A673 (cell line): ENCODE measurements around the gene PROSER3.

Experiments
- EZH2 ChIP-seq: fragments of 200-600 bp; sonication (generic); IDR thresholded peaks from 2 replicates; pipeline ENCODE4 v1.6.1; 2017; ENCODE audit warnings: borderline replicate concordance, low read depth, mild to moderate bottlenecking, mixed read lengths, antibody characterized with exemption, low read length; ENCODE audit not compliant: poor library complexity, severe bottlenecking
- TF ChIP-seq, protein P1 (sequence below): fragments of 300-800, 200-600 bp; sonication (generic); conservative IDR thresholded peaks from 2 replicates; pipeline ENCODE4 v1.5.1; 2017; ENCODE audit warnings: low read depth, mild to moderate bottlenecking, antibody characterized with exemption, low read length, moderate library complexity, mixed read lengths

DNA sequence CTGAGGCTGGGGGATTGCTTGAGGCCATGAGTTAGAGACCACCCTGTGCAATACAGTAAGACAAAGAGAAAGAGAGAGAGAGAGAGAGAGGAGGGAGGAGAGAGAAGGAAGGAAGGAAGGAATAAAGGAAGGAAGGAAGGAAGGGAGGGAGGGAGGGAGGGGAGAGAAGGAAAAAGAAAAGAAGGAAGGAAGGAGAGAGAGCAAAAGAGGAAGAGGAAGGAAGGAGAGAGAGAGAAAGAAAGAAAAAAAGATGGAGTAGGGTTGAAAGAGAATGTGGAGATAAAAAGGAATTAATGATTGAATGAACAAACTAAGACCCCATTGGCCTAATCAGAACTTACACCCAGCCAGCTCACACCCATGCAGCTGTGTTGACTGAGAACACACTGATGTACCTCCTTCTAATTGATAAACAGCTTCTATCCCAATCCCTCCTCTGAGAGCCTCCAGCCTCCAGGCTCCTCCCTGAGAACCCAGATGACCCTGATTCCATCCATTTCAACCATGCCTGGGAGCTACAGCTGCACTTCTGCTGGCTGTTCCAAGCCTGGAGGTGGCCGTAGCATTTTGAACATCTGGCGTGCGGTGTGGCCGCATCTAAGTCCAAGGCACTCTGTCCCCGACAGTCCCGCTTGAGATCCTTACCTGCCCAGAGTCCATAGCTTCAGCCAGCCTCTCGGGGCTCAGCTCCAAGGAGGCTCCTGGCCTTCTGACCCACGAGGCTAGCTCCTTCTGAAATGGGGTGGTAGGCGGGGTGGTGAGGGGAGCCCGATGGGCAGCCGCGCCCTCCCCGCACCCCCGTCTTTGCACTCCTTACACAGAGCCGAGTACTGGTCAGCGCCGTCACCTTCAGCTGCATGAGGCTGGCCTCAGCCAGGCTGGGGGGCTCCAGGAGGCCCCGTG lies 53.6 kb downstream of the PROSER3 start:
- TF ChIP-seq, protein P1, sequence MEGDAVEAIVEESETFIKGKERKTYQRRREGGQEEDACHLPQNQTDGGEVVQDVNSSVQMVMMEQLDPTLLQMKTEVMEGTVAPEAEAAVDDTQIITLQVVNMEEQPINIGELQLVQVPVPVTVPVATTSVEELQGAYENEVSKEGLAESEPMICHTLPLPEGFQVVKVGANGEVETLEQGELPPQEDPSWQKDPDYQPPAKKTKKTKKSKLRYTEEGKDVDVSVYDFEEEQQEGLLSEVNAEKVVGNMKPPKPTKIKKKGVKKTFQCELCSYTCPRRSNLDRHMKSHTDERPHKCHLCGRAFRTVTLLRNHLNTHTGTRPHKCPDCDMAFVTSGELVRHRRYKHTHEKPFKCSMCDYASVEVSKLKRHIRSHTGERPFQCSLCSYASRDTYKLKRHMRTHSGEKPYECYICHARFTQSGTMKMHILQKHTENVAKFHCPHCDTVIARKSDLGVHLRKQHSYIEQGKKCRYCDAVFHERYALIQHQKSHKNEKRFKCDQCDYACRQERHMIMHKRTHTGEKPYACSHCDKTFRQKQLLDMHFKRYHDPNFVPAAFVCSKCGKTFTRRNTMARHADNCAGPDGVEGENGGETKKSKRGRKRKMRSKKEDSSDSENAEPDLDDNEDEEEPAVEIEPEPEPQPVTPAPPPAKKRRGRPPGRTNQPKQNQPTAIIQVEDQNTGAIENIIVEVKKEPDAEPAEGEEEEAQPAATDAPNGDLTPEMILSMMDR: no peak
- no peak for TF ChIP-seq EZH2
